Measurements from ENCODE around the gene LRPAP1. TPM values are rescaled to one million over a fixed set of nuclear protein-coding genes. Genes with fewer than 3 reads are reported as not detected.

Gene LRPAP1
- total RNA-seq, 6 experiments from 2014 or later, result 130 to 175 (median 161) TPM

- no peak for TF ChIP-seq CTCF (IDR thresholded peaks at IDR 0.05)
- Mint-ChIP-seq H3K27ac (no peak overlapping the region), H3K4me1 (ENCODE audit: low read depth) (peaks cover 11% of the 10 kb centered on the region), H3K9me3 (no peaks in the 10 kb centered on the region), H3K36me3 (ENCODE audit: low read depth) (no peaks in the 10 kb centered on the region), H3K4me3 (peak overlapping the region; percentile 98), H3K27me3 (ENCODE audit: insufficient read depth) (peaks cover 9% of the 10 kb centered on the region)
- no peak for DNase-seq
Measured at GRCh38 chr4:3532751-3533422, 665 bp upstream of the LRPAP1 start.

- no peak overlapping the region for H3K27ac Mint-ChIP-seq
- DNase-seq, result no peak
- no peaks in the 10 kb centered on the region for H3K9me3 Mint-ChIP-seq
- no peaks in the 10 kb centered on the region for H3K36me3 Mint-ChIP-seq (ENCODE audit: low read depth)
- H3K4me1 Mint-ChIP-seq (ENCODE audit: low read depth), result peaks cover 11% of the 10 kb centered on the region
- TF ChIP-seq CTCF (IDR thresholded peaks at IDR 0.05), result no peak
- peaks cover 8% of the 10 kb centered on the region for H3K27me3 Mint-ChIP-seq (ENCODE audit: insufficient read depth)
- peak overlapping the region; percentile 98 for H3K4me3 Mint-ChIP-seq
Measured at GRCh38 chr4:3531318-3531878, 824 bp downstream of the LRPAP1 start.

- H3K4me3 Mint-ChIP-seq, result peak overlapping the region; percentile 98
- no peaks in the 10 kb centered on the region for H3K36me3 Mint-ChIP-seq (ENCODE audit: low read depth)
- peaks cover 11% of the 10 kb centered on the region for H3K4me1 Mint-ChIP-seq (ENCODE audit: low read depth)
- peaks cover 8% of the 10 kb centered on the region for H3K27me3 Mint-ChIP-seq (ENCODE audit: insufficient read depth)
- no peak overlapping the region for H3K27ac Mint-ChIP-seq
- H3K9me3 Mint-ChIP-seq, result no peaks in the 10 kb centered on the region
- no peak for TF ChIP-seq CTCF (IDR thresholded peaks at IDR 0.05)
- no peak for DNase-seq
Measured at GRCh38 chr4:3530663-3531254, 1.5 kb downstream of the LRPAP1 start.

GRCh38 chr4:3530051-3530450 lies 2.2 kb downstream of the LRPAP1 start:
- Mint-ChIP-seq H3K4me1 (ENCODE audit: low read depth) (peaks cover 11% of the 10 kb centered on the region), H3K4me3 (no peak overlapping the region; the same call in 1 of the 2 replicates), H3K9me3 (no peaks in the 10 kb centered on the region), H3K27me3 (ENCODE audit: insufficient read depth) (peaks cover 3% of the 10 kb centered on the region), H3K27ac (no peak overlapping the region), H3K36me3 (ENCODE audit: low read depth) (no peaks in the 10 kb centered on the region)
- DNase-seq, result no peak
- TF ChIP-seq CTCF (IDR thresholded peaks at IDR 0.05), result no peak

GRCh38 chr4:3529363-3529762 lies 2.9 kb downstream of the LRPAP1 start:
- H3K27me3 Mint-ChIP-seq (ENCODE audit: insufficient read depth), result peaks cover 2% of the 10 kb centered on the region
- H3K27ac Mint-ChIP-seq, result no peak overlapping the region
- H3K4me3 Mint-ChIP-seq, result no peak overlapping the region
- H3K9me3 Mint-ChIP-seq, result no peaks in the 10 kb centered on the region
- TF ChIP-seq CTCF (IDR thresholded peaks at IDR 0.05), result no peak
- no peaks in the 10 kb centered on the region for H3K36me3 Mint-ChIP-seq (ENCODE audit: low read depth)
- peaks cover 11% of the 10 kb centered on the region for H3K4me1 Mint-ChIP-seq (ENCODE audit: low read depth)
- DNase-seq, result no peak

Measured in HFFc6 (cell line).